ENCODE data around the gene GAS2L3. TPM values are rescaled to one million over a fixed set of nuclear protein-coding genes. Genes with fewer than 3 reads are reported as not detected.

Gene GAS2L3
- polyA plus RNA-seq, 1 donor (not counting 4 experiments of a cell fraction or from before 2014, with no cell fraction given) = 3.6 TPM

GRCh38 chr12:100652488-100652887, 79.0 kb downstream of the GAS2L3 start:
- no peak overlapping the region for H3K4me3 ChIP-seq (ENCODE audit: control insufficient read depth in 2 of 3, extremely low read depth in 1 of 3, insufficient read depth in 2 of 3, low read depth in 1 of 3, low read length in 3 of 3)
- no peaks in the 10 kb centered on the region for H3K27me3 ChIP-seq (ENCODE audit: control insufficient read depth, extremely low read depth, insufficient read depth, low read length)
- no peaks in the 10 kb centered on the region for H3K9me1 ChIP-seq (ENCODE audit: control insufficient read depth, extremely low read depth, insufficient read depth, low read length)
- no peaks in the 10 kb centered on the region for H3K79me2 ChIP-seq (ENCODE audit: control insufficient read depth, insufficient read depth, low read length)
- no peak overlapping the region for H3K9ac ChIP-seq (ENCODE audit: control insufficient read depth, extremely low read depth, insufficient read depth, low read length)
- no peaks in the 10 kb centered on the region for H4K20me1 ChIP-seq (ENCODE audit: control insufficient read depth, extremely low read depth, insufficient read depth, low read length)
- H3K36me3 ChIP-seq (ENCODE audit: control insufficient read depth in 2 of 2, extremely low read depth in 1 of 2, insufficient read depth in 2 of 2, low read length in 2 of 2) = no peaks in the 10 kb centered on the region
- H3K9me3 ChIP-seq (ENCODE audit: control insufficient read depth, low read depth, low read length) = no peaks in the 10 kb centered on the region
- no peak for TF ChIP-seq CTCF (optimal IDR thresholded peaks at IDR 0.05 in 1 of 3, IDR thresholded peaks at IDR 0.05 in 1 of 3, conservative IDR thresholded peaks at IDR 0.05 in 1 of 3; ENCODE audit: extremely low read depth in 1 of 3, insufficient read depth in 2 of 3, low read length in 3 of 3)
- TF ChIP-seq EZH2 (IDR thresholded peaks at IDR 0.05; ENCODE audit: low read length) = no peak
- DNase-seq (ENCODE audit: low read depth, low spot score) (no peak), FAIRE-seq (no peak)
- no peak overlapping the region for H3K4me2 ChIP-seq (ENCODE audit: control insufficient read depth, extremely low read depth, insufficient read depth, low read depth, low read length)
- H2AFZ ChIP-seq (ENCODE audit: control insufficient read depth, low read length) = no peak overlapping the region
- H3K27ac ChIP-seq (ENCODE audit: control insufficient read depth, insufficient read depth, low read length) = no peak overlapping the region
- dilution Hi-C loops (cut with MboI; ENCODE audit: extremely low pct_ligation_motif_present, low sequenced_read_pairs) = no loop called here
- H3K4me1 ChIP-seq (ENCODE audit: control insufficient read depth, extremely low read depth, insufficient read depth, low read length) = no peaks in the 10 kb centered on the region

- Histone ChIP-seq H2AFZ (ENCODE audit: control insufficient read depth, low read length) (no peak overlapping the region), H3K9me1 (ENCODE audit: control insufficient read depth, extremely low read depth, insufficient read depth, low read length) (no peaks in the 10 kb centered on the region), H3K4me1 (ENCODE audit: control insufficient read depth, extremely low read depth, insufficient read depth, low read length) (peaks cover 1% of the 10 kb centered on the region), H3K27ac (ENCODE audit: control insufficient read depth, insufficient read depth, low read length) (no peak overlapping the region), H3K9me3 (ENCODE audit: control insufficient read depth, low read depth, low read length) (no peaks in the 10 kb centered on the region), H3K9ac (ENCODE audit: control insufficient read depth, extremely low read depth, insufficient read depth, low read length) (no peak overlapping the region), H3K79me2 (ENCODE audit: control insufficient read depth, insufficient read depth, low read length) (no peaks in the 10 kb centered on the region), H4K20me1 (ENCODE audit: control insufficient read depth, extremely low read depth, insufficient read depth, low read length) (no peaks in the 10 kb centered on the region), H3K36me3 (ENCODE audit: control insufficient read depth in 2 of 2, extremely low read depth in 1 of 2, insufficient read depth in 2 of 2, low read length in 2 of 2) (no peaks in the 10 kb centered on the region), H3K4me2 (ENCODE audit: control insufficient read depth, extremely low read depth, insufficient read depth, low read depth, low read length) (no peak overlapping the region), H3K27me3 (ENCODE audit: control insufficient read depth, extremely low read depth, insufficient read depth, low read length) (no peaks in the 10 kb centered on the region), H3K4me3 (ENCODE audit: control insufficient read depth in 2 of 3, extremely low read depth in 1 of 3, insufficient read depth in 2 of 3, low read depth in 1 of 3, low read length in 3 of 3) (no peak overlapping the region)
- dilution Hi-C loops (cut with MboI; ENCODE audit: extremely low pct_ligation_motif_present, low sequenced_read_pairs) = no loop called here
- no peak for TF ChIP-seq CTCF (optimal IDR thresholded peaks at IDR 0.05 in 1 of 3, IDR thresholded peaks at IDR 0.05 in 1 of 3, conservative IDR thresholded peaks at IDR 0.05 in 1 of 3; ENCODE audit: extremely low read depth in 1 of 3, insufficient read depth in 2 of 3, low read length in 3 of 3)
- TF ChIP-seq EZH2 (IDR thresholded peaks at IDR 0.05; ENCODE audit: low read length) = no peak
- FAIRE-seq = no peak
- DNase-seq (ENCODE audit: low read depth, low spot score) = no peak
These were observed 82.7 kb downstream of the GAS2L3 start for GRCh38 chr12:100656141-100656540.
